ENCODE results near the gene ADPRH. TPM values are rescaled to one million over a fixed set of nuclear protein-coding genes. Genes with fewer than 3 reads are reported as not detected.
"Not testable (repeated sequence)": the region's sequence is repeated elsewhere in the genome, so short reads cannot be mapped to it uniquely, and the experiment has no call there.

ADPRH gene
- total RNA-seq, 2 experiments from 2014 or later, result 0.36 TPM

GRCh38 chr3:119550192-119550910 is 28.9 kb upstream of the ADPRH start:
- Mint-ChIP-seq H3K4me3 (no peak overlapping the region), H3K27ac (no peak overlapping the region), H3K36me3 (ENCODE audit: low read depth) (no peaks in the 10 kb centered on the region), H3K4me1 (ENCODE audit: low read depth) (no peaks in the 10 kb centered on the region), H3K27me3 (no peaks in the 10 kb centered on the region), H3K9me3 (no peaks in the 10 kb centered on the region)
- DNase-seq (no peak), ATAC-seq (ENCODE audit: poor library complexity) (no peak)
- ChIA-PET CTCF (no interaction called here), POLR2A (no interaction called here)
- Histone ChIP-seq H3K4me3 (ENCODE audit: low read length) (no peak overlapping the region), H3K9me3 (ENCODE audit: control insufficient read depth in 1 of 2, insufficient read depth in 1 of 2, low read length in 2 of 2) (no peaks in the 10 kb centered on the region), H3K36me3 (ENCODE audit: insufficient read depth, low read length) (no peaks in the 10 kb centered on the region), H3K27me3 (ENCODE audit: control insufficient read depth in 1 of 2, insufficient read depth in 2 of 2, low read length in 2 of 2) (no peaks in the 10 kb centered on the region), H3K27ac (ENCODE audit: low read depth in 1 of 2, low read length in 2 of 2) (no peak overlapping the region), H3K4me1 (ENCODE audit: insufficient read depth, low read length) (no peaks in the 10 kb centered on the region)
- TF ChIP-seq CTCF (IDR thresholded peaks at IDR 0.05), result no peak
- intact Hi-C loops (cut with DNase I, micrococcal nuclease), result loop anchor here in 1 of 2 experiments (10.0 kb wide), 1 partner anchor 86 kb away; the partner anchor contains the start of genes POGLUT1 and TMEM39A

GRCh38 chr3:119551598-119551997 is 27.7 kb upstream of the ADPRH start:
- H3K36me3 Mint-ChIP-seq (ENCODE audit: low read depth), result no peaks in the 10 kb centered on the region
- no peaks in the 10 kb centered on the region for H3K9me3 Mint-ChIP-seq
- CTCF ChIA-PET, result no interaction called here
- intact Hi-C loops (cut with DNase I, micrococcal nuclease), result loop anchor here in 1 of 2 experiments (10.0 kb wide), 1 partner anchor 87 kb away; the partner anchor contains the start of genes POGLUT1 and TMEM39A
- H3K4me3 Mint-ChIP-seq, result no peak overlapping the region
- H3K4me1 Mint-ChIP-seq (ENCODE audit: low read depth), result no peaks in the 10 kb centered on the region
- Histone ChIP-seq H3K9me3 (ENCODE audit: control insufficient read depth in 1 of 2, insufficient read depth in 1 of 2, low read length in 2 of 2) (no peaks in the 10 kb centered on the region), H3K36me3 (ENCODE audit: insufficient read depth, low read length) (no peaks in the 10 kb centered on the region), H3K27me3 (ENCODE audit: control insufficient read depth in 1 of 2, insufficient read depth in 2 of 2, low read length in 2 of 2) (no peaks in the 10 kb centered on the region), H3K4me1 (ENCODE audit: insufficient read depth, low read length) (no peaks in the 10 kb centered on the region), H3K27ac (ENCODE audit: low read depth in 1 of 2, low read length in 2 of 2) (no peak overlapping the region), H3K4me3 (ENCODE audit: low read length) (no peak overlapping the region)
- H3K27me3 Mint-ChIP-seq, result no peaks in the 10 kb centered on the region
- DNase-seq, result no peak
- no peak for TF ChIP-seq CTCF (IDR thresholded peaks at IDR 0.05)
- H3K27ac Mint-ChIP-seq, result no peak overlapping the region
- POLR2A ChIA-PET, result no interaction called here
- ATAC-seq (ENCODE audit: poor library complexity), result no peak

GRCh38 chr3:119552928-119553327 is 26.4 kb upstream of the ADPRH start:
- H3K27me3 Mint-ChIP-seq; CTCF ChIA-PET; H3K9me3 Mint-ChIP-seq; H3K9me3 ChIP-seq (ENCODE audit: control insufficient read depth in 1 of 2, insufficient read depth in 1 of 2, low read length in 2 of 2); DNase-seq; ATAC-seq (ENCODE audit: poor library complexity); H3K4me3 Mint-ChIP-seq; H3K4me3 ChIP-seq (ENCODE audit: low read length); H3K27ac Mint-ChIP-seq; H3K36me3 ChIP-seq (ENCODE audit: insufficient read depth, low read length); POLR2A ChIA-PET; H3K27ac ChIP-seq (ENCODE audit: low read depth in 1 of 2, low read length in 2 of 2); H3K27me3 ChIP-seq (ENCODE audit: control insufficient read depth in 1 of 2, insufficient read depth in 2 of 2, low read length in 2 of 2); H3K4me1 ChIP-seq (ENCODE audit: insufficient read depth, low read length); H3K36me3 Mint-ChIP-seq (ENCODE audit: low read depth); H3K4me1 Mint-ChIP-seq (ENCODE audit: low read depth): not testable (repeated sequence)
- intact Hi-C loops (cut with DNase I, micrococcal nuclease), result loop anchor here in 1 of 2 experiments (10.0 kb wide), 1 partner anchor 88 kb away; the partner anchor contains the start of genes POGLUT1 and TMEM39A
